Thymus (tissue), 2 donors: ENCODE measurements around the gene MINDY1. TPM values are rescaled to one million over a fixed set of nuclear protein-coding genes. Genes with fewer than 3 reads are reported as not detected.

ENCODE experiments used
- polyA plus RNA-seq: library from polyadenylated mRNA; stranded (reverse); fragments of 200-250 nt; gene quantifications from one replicate; pipeline ENCODE4 v1.2.3, GENCODE V29; 2013
- total RNA-seq: library from RNA; stranded (reverse); fragments of 120-200 nt; gene quantifications from one replicate; pipeline ENCODE4 v1.2.4, GENCODE V29; 2013
- donor health status: healthy.

MINDY1 gene
- total and polyA plus RNA-seq, 2 donors: 3.5 to 4.8 TPM

Other genes starting within 250 kb of the MINDY1 start
- 104 TPM for gene CTSS, start 241.1 kb downstream of the MINDY1 start, total RNA-seq
- gene CTSS, start 241.1 kb downstream of the MINDY1 start, polyA plus RNA-seq: 84.8 TPM
- 8.4 TPM for gene CTSK, start 198.6 kb downstream of the MINDY1 start, total RNA-seq
- 27.5 TPM for gene CTSK, start 198.6 kb downstream of the MINDY1 start, polyA plus RNA-seq
- 18.2 TPM for gene ARNT, start 130.3 kb downstream of the MINDY1 start, total RNA-seq
- 17.2 TPM for gene ARNT, start 130.3 kb downstream of the MINDY1 start, polyA plus RNA-seq
- gene CTXND2, start 119.8 kb downstream of the MINDY1 start, total RNA-seq: 0.05 TPM
- gene CTXND2, start 119.8 kb downstream of the MINDY1 start, polyA plus RNA-seq: 0.09 TPM
- 35.5 TPM for gene SETDB1, start 80.5 kb downstream of the MINDY1 start, total RNA-seq
- 25.9 TPM for gene SETDB1, start 80.5 kb downstream of the MINDY1 start, polyA plus RNA-seq
- gene CERS2, start 32.1 kb downstream of the MINDY1 start, total RNA-seq: 55.6 TPM
- 76.3 TPM for gene CERS2, start 32.1 kb downstream of the MINDY1 start, polyA plus RNA-seq
- 0.14 TPM for gene ANXA9, start 24.6 kb downstream of the MINDY1 start, total RNA-seq
- gene ANXA9, start 24.6 kb downstream of the MINDY1 start, polyA plus RNA-seq: 2.1 TPM
- 16.2 TPM for gene PRUNE1, start 1.5 kb upstream of the MINDY1 start, total RNA-seq
- gene PRUNE1, start 1.5 kb upstream of the MINDY1 start, polyA plus RNA-seq: 16.7 TPM
- gene BNIPL, start 29.7 kb upstream of the MINDY1 start, total RNA-seq: 0.52 TPM
- gene BNIPL, start 29.7 kb upstream of the MINDY1 start, polyA plus RNA-seq: 6.2 TPM
- 0.80 TPM for gene C1orf56, start 40.8 kb upstream of the MINDY1 start, total RNA-seq
- 2.1 TPM for gene C1orf56, start 40.8 kb upstream of the MINDY1 start, polyA plus RNA-seq
- gene CDC42SE1, start 52.7 kb upstream of the MINDY1 start, total RNA-seq: 92.0 TPM
- 95.9 TPM for gene CDC42SE1, start 52.7 kb upstream of the MINDY1 start, polyA plus RNA-seq
- 10.8 TPM for gene MLLT11, start 53.5 kb upstream of the MINDY1 start, total RNA-seq
- gene MLLT11, start 53.5 kb upstream of the MINDY1 start, polyA plus RNA-seq: 6.6 TPM
- 18.9 TPM for gene GABPB2, start 63.9 kb upstream of the MINDY1 start, total RNA-seq
- gene GABPB2, start 63.9 kb upstream of the MINDY1 start, polyA plus RNA-seq: 8.5 TPM
- 1.5 TPM for gene SEMA6C, start 139.7 kb upstream of the MINDY1 start, total RNA-seq
- 24.3 TPM for gene SEMA6C, start 139.7 kb upstream of the MINDY1 start, polyA plus RNA-seq
- 30.0 TPM for gene TNFAIP8L2, start 149.7 kb upstream of the MINDY1 start, total RNA-seq
- 32.8 TPM for gene TNFAIP8L2, start 149.7 kb upstream of the MINDY1 start, polyA plus RNA-seq
- gene LYSMD1, start 159.0 kb upstream of the MINDY1 start, total RNA-seq: 11.9 TPM
- 7.7 TPM for gene LYSMD1, start 159.0 kb upstream of the MINDY1 start, polyA plus RNA-seq
- 63.8 TPM for gene SCNM1, start 159.2 kb upstream of the MINDY1 start, total RNA-seq
- gene SCNM1, start 159.2 kb upstream of the MINDY1 start, polyA plus RNA-seq: 75.2 TPM
- 0.38 TPM for gene TMOD4, start 169.1 kb upstream of the MINDY1 start, total RNA-seq
- 1.0 TPM for gene TMOD4, start 169.1 kb upstream of the MINDY1 start, polyA plus RNA-seq
- 47.2 TPM for gene VPS72, start 183.3 kb upstream of the MINDY1 start, total RNA-seq
- 40.2 TPM for gene VPS72, start 183.3 kb upstream of the MINDY1 start, polyA plus RNA-seq
- gene PIP5K1A, start 191.7 kb upstream of the MINDY1 start, total RNA-seq: 30.7 TPM
- 29.8 TPM for gene PIP5K1A, start 191.7 kb upstream of the MINDY1 start, polyA plus RNA-seq
- 272 TPM for gene PSMD4, start 247.8 kb upstream of the MINDY1 start, total RNA-seq
- 157 TPM for gene PSMD4, start 247.8 kb upstream of the MINDY1 start, polyA plus RNA-seq